MM.1S (cell line): ENCODE measurements around the gene CDK5R2.
"Not testable (repeated sequence)": the region's sequence is repeated elsewhere in the genome, so short reads cannot be mapped to it uniquely, and the experiment has no call there.

ENCODE experiments used
- DNase-seq: peaks from one replicate; pipeline ENCODE4 v3.0.0-alpha.2; 2015
- H2AFZ ChIP-seq: fragments of 300-600 bp; sonication (generic); 2 replicates; pipeline ENCODE4 v1.6.0; 2016; ENCODE audit warnings: antibody characterized with exemption, low read length
- H3F3A ChIP-seq: fragments of 300-600 bp; sonication (generic); 2 replicates; pipeline ENCODE4 v1.6.1; 2016; ENCODE audit warnings: mild to moderate bottlenecking, antibody characterized with exemption, low read length, moderate library complexity, mixed read lengths; ENCODE audit not compliant: insufficient read depth
- H3K27ac ChIP-seq: fragments of 300-600 bp; sonication (generic); 2 replicates; pipeline ENCODE4 v1.5.1; 2016; ENCODE audit warnings: mild to moderate bottlenecking, low read length
- H3K27me3 ChIP-seq: fragments of 300-600 bp; sonication (generic); replicated peaks from 2 replicates; pipeline ENCODE4 v1.6.0; 2016; ENCODE audit warnings: low read length; ENCODE audit not compliant: insufficient read depth
- H3K36me3 ChIP-seq: fragments of 300-600 bp; sonication (generic); replicated peaks from 2 replicates; pipeline ENCODE4 v1.6.1; 2016; ENCODE audit warnings: mild to moderate bottlenecking, low read length, mixed read lengths; ENCODE audit not compliant: insufficient read depth
- H3K4me1 ChIP-seq: fragments of 300-600 bp; sonication (generic); 2 replicates; pipeline ENCODE4 v1.6.1; 2016; ENCODE audit warnings: low read length, mixed read lengths
- H3K4me2 ChIP-seq: fragments of 300-600 bp; sonication (generic); 2 replicates; pipeline ENCODE4 v1.6.0; 2016; ENCODE audit warnings: low read depth, low read length
- H3K4me3 ChIP-seq: fragments of 300-600 bp; sonication (generic); 2 replicates; pipeline ENCODE4 v1.5.1; 2016; ENCODE audit warnings: low read length, mixed read lengths
- H3K79me2 ChIP-seq: fragments of 300-600 bp; sonication (generic); 2 replicates; pipeline ENCODE4 v1.6.1; 2016; ENCODE audit warnings: mixed run types, low read length, mixed read lengths
- H3K9ac ChIP-seq: fragments of 300-600 bp; sonication (generic); 2 replicates; pipeline ENCODE4 v1.6.1; 2016; ENCODE audit warnings: low read length, mixed read lengths
- H3K9me2 ChIP-seq: fragments of 300-600 bp; sonication (generic); replicated peaks from 2 replicates; pipeline ENCODE4 v1.6.1; 2016; ENCODE audit warnings: mild to moderate bottlenecking, low read length, mixed read lengths; ENCODE audit not compliant: insufficient read depth
- H3K9me3 ChIP-seq: fragments of 300-600 bp; sonication (generic); replicated peaks from 2 replicates; pipeline ENCODE4 v1.6.1; 2016; ENCODE audit warnings: mild to moderate bottlenecking, low read length, mixed read lengths; ENCODE audit not compliant: insufficient read depth
- H4K20me1 ChIP-seq: fragments of 300-600 bp; sonication (generic); 2 replicates; pipeline ENCODE4 v1.6.1; 2016; ENCODE audit warnings: mild to moderate bottlenecking, low read length, moderate library complexity, mixed read lengths; ENCODE audit not compliant: insufficient read depth
- EZH2 ChIP-seq: fragments of 300-600 bp; sonication (generic); optimal IDR thresholded peaks from 2 replicates; pipeline ENCODE3; 2017; ENCODE audit warnings: low read depth, mild to moderate bottlenecking, antibody characterized with exemption, low read length, mixed read lengths
- EZH2phosphoT487 ChIP-seq: fragments of 300-600 bp; sonication (generic); IDR thresholded peaks from 2 replicates; pipeline ENCODE4 v1.6.1; 2018; ENCODE audit warnings: antibody characterized with exemption, low read length
- TF ChIP-seq, protein P1 (sequence below): fragments of 300-600 bp; sonication (generic); IDR thresholded peaks from 2 replicates; pipeline ENCODE4 v1.5.1; 2016; ENCODE audit warnings: antibody characterized with exemption, low read length, mixed read lengths

CDK5R2 gene

DNA sequence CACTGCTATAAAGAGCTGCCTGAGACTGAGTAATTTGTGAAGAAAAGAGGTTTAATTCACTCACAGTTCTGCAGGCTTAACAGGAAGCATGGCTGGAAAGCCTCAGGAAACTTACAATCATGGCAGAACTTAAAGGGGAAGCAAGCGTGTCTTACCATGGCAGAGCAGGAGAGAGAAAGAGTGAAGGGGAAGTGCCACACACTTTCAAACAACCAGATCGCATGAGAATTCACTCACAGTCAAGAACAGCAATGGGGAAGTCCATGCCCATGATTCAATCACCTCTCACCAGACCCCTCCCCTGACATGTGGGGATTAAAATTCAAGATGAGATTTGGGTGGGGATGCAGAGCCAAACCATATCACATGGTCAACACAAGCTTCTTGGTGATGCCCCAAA, 34.7 kb upstream of the CDK5R2 start:
- Histone ChIP-seq H3K4me2 (no peak overlapping the region), H3K27me3 (no peaks in the 10 kb centered on the region), H3K27ac (no peak overlapping the region), H2AFZ (no peak overlapping the region), H3K9me3 (no peaks in the 10 kb centered on the region), H3K9me2 (no peaks in the 10 kb centered on the region), H4K20me1 (no peaks in the 10 kb centered on the region), H3K36me3 (no peaks in the 10 kb centered on the region), H3K4me1 (no peaks in the 10 kb centered on the region), H3K79me2 (no peaks in the 10 kb centered on the region), H3F3A (no peaks in the 10 kb centered on the region), H3K9ac (no peak overlapping the region), H3K4me3 (no peak overlapping the region)
- DNase-seq, result no peak
- TF ChIP-seq EZH2, result no peak
- no peak for TF ChIP-seq EZH2phosphoT487
- TF ChIP-seq, protein P1, sequence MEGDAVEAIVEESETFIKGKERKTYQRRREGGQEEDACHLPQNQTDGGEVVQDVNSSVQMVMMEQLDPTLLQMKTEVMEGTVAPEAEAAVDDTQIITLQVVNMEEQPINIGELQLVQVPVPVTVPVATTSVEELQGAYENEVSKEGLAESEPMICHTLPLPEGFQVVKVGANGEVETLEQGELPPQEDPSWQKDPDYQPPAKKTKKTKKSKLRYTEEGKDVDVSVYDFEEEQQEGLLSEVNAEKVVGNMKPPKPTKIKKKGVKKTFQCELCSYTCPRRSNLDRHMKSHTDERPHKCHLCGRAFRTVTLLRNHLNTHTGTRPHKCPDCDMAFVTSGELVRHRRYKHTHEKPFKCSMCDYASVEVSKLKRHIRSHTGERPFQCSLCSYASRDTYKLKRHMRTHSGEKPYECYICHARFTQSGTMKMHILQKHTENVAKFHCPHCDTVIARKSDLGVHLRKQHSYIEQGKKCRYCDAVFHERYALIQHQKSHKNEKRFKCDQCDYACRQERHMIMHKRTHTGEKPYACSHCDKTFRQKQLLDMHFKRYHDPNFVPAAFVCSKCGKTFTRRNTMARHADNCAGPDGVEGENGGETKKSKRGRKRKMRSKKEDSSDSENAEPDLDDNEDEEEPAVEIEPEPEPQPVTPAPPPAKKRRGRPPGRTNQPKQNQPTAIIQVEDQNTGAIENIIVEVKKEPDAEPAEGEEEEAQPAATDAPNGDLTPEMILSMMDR, result no peak

DNA sequence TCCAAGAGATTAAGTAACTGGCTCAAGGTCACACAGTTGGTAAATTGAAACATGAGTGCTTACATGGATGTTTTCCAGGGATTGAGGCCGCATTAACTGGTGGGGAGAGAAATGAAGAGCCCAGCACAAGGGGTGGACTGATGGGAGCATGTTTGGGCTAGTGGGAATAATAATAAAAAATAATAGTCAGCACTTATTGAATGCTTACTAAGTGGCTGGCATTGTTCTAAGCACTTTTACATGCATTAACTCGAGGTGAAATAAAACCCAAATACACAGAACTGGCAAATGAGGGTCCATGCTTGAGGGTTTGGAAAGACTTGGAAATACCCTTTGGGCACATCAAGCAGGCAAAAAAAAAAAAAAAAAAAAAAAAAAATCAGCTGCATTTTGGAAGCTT, 34.0 kb upstream of the CDK5R2 start:
- Histone ChIP-seq H4K20me1 (no peaks in the 10 kb centered on the region), H3K4me1 (no peaks in the 10 kb centered on the region), H3K79me2 (no peaks in the 10 kb centered on the region), H3K9me3 (no peaks in the 10 kb centered on the region), H3K9ac (no peak overlapping the region), H3K4me2 (no peak overlapping the region), H3K4me3 (no peak overlapping the region), H3K9me2 (no peaks in the 10 kb centered on the region), H3K27me3 (no peaks in the 10 kb centered on the region), H2AFZ (no peak overlapping the region), H3K36me3 (no peaks in the 10 kb centered on the region), H3F3A (no peaks in the 10 kb centered on the region), H3K27ac (no peak overlapping the region)
- no peak for TF ChIP-seq EZH2
- TF ChIP-seq, protein P1, result no peak
- no peak for TF ChIP-seq EZH2phosphoT487
- no peak for DNase-seq

- H3K9me2 ChIP-seq, result no peaks in the 10 kb centered on the region
- no peak overlapping the region for H2AFZ ChIP-seq
- DNase-seq, result no peak
- H3F3A ChIP-seq, result no peaks in the 10 kb centered on the region
- H3K4me3 ChIP-seq, result no peak overlapping the region
- H3K36me3 ChIP-seq, result no peaks in the 10 kb centered on the region
- no peak overlapping the region for H3K27ac ChIP-seq
- no peaks in the 10 kb centered on the region for H3K9me3 ChIP-seq
- TF ChIP-seq EZH2phosphoT487 (no peak), EZH2 (no peak)
- H3K4me1 ChIP-seq, result no peaks in the 10 kb centered on the region
- no peak overlapping the region for H3K9ac ChIP-seq
- H3K27me3 ChIP-seq, result no peaks in the 10 kb centered on the region
- no peak overlapping the region for H3K4me2 ChIP-seq
- H4K20me1 ChIP-seq, result no peaks in the 10 kb centered on the region
- no peaks in the 10 kb centered on the region for H3K79me2 ChIP-seq
Observed at GRCh38 chr2:218927422-218927821, 32.0 kb upstream of the CDK5R2 start.

DNA sequence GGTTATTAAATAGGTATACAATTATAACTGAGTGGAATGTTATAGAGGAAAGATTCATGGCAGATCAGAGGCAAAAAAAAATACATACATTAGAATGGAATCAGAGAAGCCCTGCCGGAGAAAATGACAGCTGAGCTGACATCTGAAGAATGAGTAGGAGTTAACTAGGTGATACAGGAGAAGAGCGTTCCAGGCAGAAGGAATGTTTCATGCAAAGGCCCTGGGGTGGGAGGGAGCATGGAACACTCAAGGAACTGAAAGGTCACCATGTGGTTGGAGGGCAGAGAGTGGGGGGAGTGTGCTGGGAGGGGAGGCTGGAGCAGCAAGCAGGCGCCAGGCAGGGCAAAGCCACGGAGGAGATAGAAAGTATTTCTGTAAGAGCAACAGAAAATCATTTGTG, 31.6 kb upstream of the CDK5R2 start:
- TF ChIP-seq EZH2 (no peak), EZH2phosphoT487 (no peak)
- TF ChIP-seq, protein P1, result no peak
- no peaks in the 10 kb centered on the region for H3F3A ChIP-seq

DNA sequence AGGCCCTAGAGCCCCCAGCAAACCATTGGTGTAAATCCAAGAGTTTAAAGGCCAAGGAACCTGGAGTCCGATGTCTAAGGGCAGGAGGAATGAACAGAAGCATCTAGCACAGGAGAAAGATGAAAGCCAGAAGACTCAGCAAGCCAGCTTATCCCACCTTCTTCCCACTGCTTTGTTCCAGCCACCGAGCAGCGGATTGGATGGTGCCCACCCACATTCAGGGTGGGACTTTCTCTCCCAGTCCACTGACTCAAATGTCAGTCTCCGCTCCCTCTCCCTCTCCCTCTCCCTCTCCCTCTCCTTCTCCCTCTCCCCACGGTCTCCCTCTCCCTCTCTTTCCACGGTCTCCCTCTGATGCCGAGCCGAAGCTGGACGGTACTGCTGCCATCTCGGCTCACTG, 29.0 kb upstream of the CDK5R2 start:
- H3K36me3 ChIP-seq, H3K4me1 ChIP-seq, H3K4me3 ChIP-seq, H3K9ac ChIP-seq, H3F3A ChIP-seq, H3K9me3 ChIP-seq, H4K20me1 ChIP-seq, H3K9me2 ChIP-seq, H3K4me2 ChIP-seq, DNase-seq, H2AFZ ChIP-seq, H3K27ac ChIP-seq, H3K27me3 ChIP-seq, H3K79me2 ChIP-seq: not testable (repeated sequence)

More for the DNA sequence above, 31.6 kb upstream of the CDK5R2 start:
- H3K9ac ChIP-seq, result no peak overlapping the region
- DNase-seq, result no peak
- H3K79me2 ChIP-seq, result no peaks in the 10 kb centered on the region
- no peaks in the 10 kb centered on the region for H3K27me3 ChIP-seq
- H3K4me1 ChIP-seq, result no peaks in the 10 kb centered on the region
- no peaks in the 10 kb centered on the region for H3K9me2 ChIP-seq
- no peak overlapping the region for H2AFZ ChIP-seq
- H3K27ac ChIP-seq, result no peak overlapping the region
- H3K9me3 ChIP-seq, result no peaks in the 10 kb centered on the region
- no peaks in the 10 kb centered on the region for H3K36me3 ChIP-seq
- no peak overlapping the region for H3K4me2 ChIP-seq
- H4K20me1 ChIP-seq, result no peaks in the 10 kb centered on the region
- H3K4me3 ChIP-seq, result no peak overlapping the region

DNA sequence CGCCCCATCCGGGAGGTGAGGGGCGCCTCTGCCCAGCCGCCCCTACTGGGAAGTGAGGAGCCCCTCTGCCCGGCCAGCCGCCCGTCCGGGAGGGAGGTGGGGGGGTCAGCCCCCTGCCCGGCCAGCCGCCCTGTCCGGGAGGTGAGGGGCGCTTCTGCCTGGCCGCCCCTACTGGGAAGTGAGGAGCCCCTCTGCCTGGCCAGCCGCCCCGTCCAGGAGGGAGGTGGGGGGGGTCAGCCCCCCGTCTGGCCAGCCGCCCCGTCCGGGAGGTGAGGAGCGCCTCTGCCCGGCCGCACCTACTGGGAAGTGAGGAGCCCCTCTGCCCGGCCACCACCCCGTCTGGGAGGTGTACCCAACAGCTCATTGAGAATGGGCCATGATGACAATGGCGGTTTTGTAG, 27.7 kb upstream of the CDK5R2 start:
- H4K20me1 ChIP-seq, H3K4me2 ChIP-seq, H3K27me3 ChIP-seq, H3K4me1 ChIP-seq, DNase-seq, H3K27ac ChIP-seq, H3K9me2 ChIP-seq, H2AFZ ChIP-seq, H3K36me3 ChIP-seq, H3K4me3 ChIP-seq, H3K9me3 ChIP-seq, H3K79me2 ChIP-seq, H3F3A ChIP-seq, H3K9ac ChIP-seq: not testable (repeated sequence)
